Endothelial cell of umbilical vein (primary cell): Measurements from ENCODE around the gene RHD. TPM values are rescaled to one million over a fixed set of nuclear protein-coding genes. Genes with fewer than 3 reads are reported as not detected.
"Not testable (repeated sequence)": the region's sequence is repeated elsewhere in the genome, so short reads cannot be mapped to it uniquely, and the experiment has no call there.

ENCODE experiments used
- BruUV-seq: library from RNA; stranded (reverse); fragments of 400-500 nt; replicated peaks from 2 replicates; lab custom pipeline; 2021; lab: Mats Ljungman, UMichigan
- CTCF ChIA-PET: fragments of 300-600, 350-600 bp; sonication (Branson Sonifier 250); formaldehyde crosslinking; loops from one replicate; lab custom pipeline; 2021; ENCODE audit warnings: antibody characterized with exemption, inconsistent platforms; lab: Charles Lee
- POLR2A ChIA-PET: fragments of 300-600, 350-600 bp; sonication (Branson Sonifier 250); formaldehyde crosslinking; loops from one replicate; lab custom pipeline; 2021; ENCODE audit warnings: antibody characterized with exemption, inconsistent platforms; lab: Charles Lee
- DNase-seq: peaks from one replicate; pipeline ENCODE4 v3.0.0-alpha.2; 2011; ENCODE audit warnings: low read depth, low spot score
- FAIRE-seq: peaks from 2 replicates; lab custom pipeline; 2011; peaks lifted over from hg19 to GRCh38; lab: Jason Lieb, UNC
- H2AFZ ChIP-seq: 2 replicates; pipeline ENCODE4 v1.6.0; 2012; ENCODE audit warnings: low read depth, low read length, control low read depth, inconsistent platforms
- H3K27ac ChIP-seq: 2 replicates; pipeline ENCODE4 v1.5.1; 2011; ENCODE audit warnings: low read depth, mild to moderate bottlenecking, control low read depth, low read length, moderate library complexity; ENCODE audit not compliant: insufficient read depth
- H3K27me3 ChIP-seq, 2 experiments: 2 replicates each; pipeline versions ENCODE4 v1.6.0 to v1.6.1; 2011; ENCODE audit warnings: low read length in 2 of 2, mixed read lengths in 1 of 2; ENCODE audit not compliant: control insufficient read depth in 2 of 2, insufficient read depth in 2 of 2
- H3K36me3 ChIP-seq, 2 experiments: 2 replicates in 1 of 2; 3 replicates in 1 of 2; pipeline ENCODE4 v1.5.1; 2011; ENCODE audit warnings: low read length in 2 of 2, mild to moderate bottlenecking in 1 of 2, moderate library complexity in 1 of 2; ENCODE audit not compliant: control insufficient read depth in 2 of 2, insufficient read depth in 2 of 2; ENCODE audit errors: extremely low read depth in 1 of 2
- H3K4me1 ChIP-seq: 3 replicates; pipeline ENCODE4 v1.5.1; 2011; ENCODE audit warnings: mild to moderate bottlenecking, low read length; ENCODE audit not compliant: control insufficient read depth, insufficient read depth; ENCODE audit errors: extremely low read depth
- H3K4me2 ChIP-seq: 2 replicates; pipeline ENCODE4 v1.6.1; 2011; ENCODE audit warnings: low read length, control low read depth, mixed read lengths; ENCODE audit not compliant: insufficient read depth
- H3K4me3 ChIP-seq, 3 experiments: fragments of 200-600 bp in 1 of 3; sonication (generic), shearing (Covaris generic) in 1 of 3; replicated peaks in 1 of 3; 2 replicates each; pipeline ENCODE4 v1.5.1; 2011 to 2016; ENCODE audit warnings: control low read depth in 3 of 3, low read length in 3 of 3, mild to moderate bottlenecking in 2 of 3, inconsistent platforms in 1 of 3, low read depth in 1 of 3, moderate library complexity in 1 of 3; ENCODE audit not compliant: insufficient read depth in 1 of 3
- H3K79me2 ChIP-seq: 2 replicates; pipeline ENCODE4 v1.6.0; 2012; ENCODE audit warnings: low read length, inconsistent platforms; ENCODE audit not compliant: control insufficient read depth, insufficient read depth
- H3K9ac ChIP-seq: replicated peaks from 2 replicates; pipeline ENCODE3; 2011; ENCODE audit warnings: low read length, control low read depth; ENCODE audit not compliant: insufficient read depth; ENCODE audit errors: extremely low read depth
- H3K9me1 ChIP-seq: replicated peaks from 3 replicates; pipeline ENCODE4 v1.6.0; 2011; ENCODE audit warnings: mild to moderate bottlenecking, low read length; ENCODE audit not compliant: control insufficient read depth, insufficient read depth; ENCODE audit errors: extremely low read depth
- H3K9me3 ChIP-seq: replicated peaks from 2 replicates; pipeline ENCODE4 v1.5.1; 2012; ENCODE audit warnings: low read length, inconsistent platforms; ENCODE audit not compliant: control insufficient read depth, insufficient read depth
- H4K20me1 ChIP-seq: replicated peaks from 2 replicates; pipeline ENCODE3; 2011; ENCODE audit warnings: mild to moderate bottlenecking, low read length; ENCODE audit not compliant: control insufficient read depth, insufficient read depth; ENCODE audit errors: extremely low read depth
- GATA2 ChIP-seq: IDR thresholded peaks from 2 replicates; pipeline ENCODE4 v1.7.0; 2011; ENCODE audit warnings: low read depth, mild to moderate bottlenecking, moderate library complexity, mixed read lengths, low read length; ENCODE audit not compliant: insufficient read length, insufficient read depth
- POLR2A ChIP-seq: IDR thresholded peaks from 2 replicates; pipeline ENCODE4 v1.6.1; 2012; ENCODE audit warnings: low read depth, mild to moderate bottlenecking, control low read depth, low read length
- dilution Hi-C: fragments of 300-500 bp; cut with MboI; formaldehyde crosslinking; loops from one replicate; pipeline ENCODE4 v1.15.0; 2019; ENCODE audit warnings: low sequenced_read_pairs; ENCODE audit not compliant: extremely low pct_ligation_motif_present
- intact Hi-C: fragments of 100-400 bp; cut with micrococcal nuclease; formaldehyde crosslinking; loops from one replicate; pipeline ENCODE4 v1.10.0; 2022
- polyA plus RNA-seq, 4 experiments: library from polyadenylated mRNA; depleted of rRNA in 3 of 4; stranded (reverse) in 3 of 4; unstranded in 1 of 4; fragments of >200 nt; gene quantifications; 2 replicates each; pipeline versions ENCODE4 v1.2.1 to v1.2.3, GENCODE V29; 2011 to 2012; ENCODE audit warnings: missing spikeins in 1 of 4
- total RNA-seq: library from RNA; stranded (reverse); gene quantifications from 2 replicates; pipeline ENCODE4 v1.2.3, GENCODE V29; 2021
- TF ChIP-seq, protein P1 (sequence below): IDR thresholded peaks from 2 replicates; pipeline ENCODE4 v1.6.1; 2011; ENCODE audit not compliant: insufficient read depth, insufficient read length

Gene RHD
- total and polyA plus RNA-seq, 2 donors (not counting 3 experiments of a cell fraction or from before 2014, with no cell fraction given): not detected

DNA sequence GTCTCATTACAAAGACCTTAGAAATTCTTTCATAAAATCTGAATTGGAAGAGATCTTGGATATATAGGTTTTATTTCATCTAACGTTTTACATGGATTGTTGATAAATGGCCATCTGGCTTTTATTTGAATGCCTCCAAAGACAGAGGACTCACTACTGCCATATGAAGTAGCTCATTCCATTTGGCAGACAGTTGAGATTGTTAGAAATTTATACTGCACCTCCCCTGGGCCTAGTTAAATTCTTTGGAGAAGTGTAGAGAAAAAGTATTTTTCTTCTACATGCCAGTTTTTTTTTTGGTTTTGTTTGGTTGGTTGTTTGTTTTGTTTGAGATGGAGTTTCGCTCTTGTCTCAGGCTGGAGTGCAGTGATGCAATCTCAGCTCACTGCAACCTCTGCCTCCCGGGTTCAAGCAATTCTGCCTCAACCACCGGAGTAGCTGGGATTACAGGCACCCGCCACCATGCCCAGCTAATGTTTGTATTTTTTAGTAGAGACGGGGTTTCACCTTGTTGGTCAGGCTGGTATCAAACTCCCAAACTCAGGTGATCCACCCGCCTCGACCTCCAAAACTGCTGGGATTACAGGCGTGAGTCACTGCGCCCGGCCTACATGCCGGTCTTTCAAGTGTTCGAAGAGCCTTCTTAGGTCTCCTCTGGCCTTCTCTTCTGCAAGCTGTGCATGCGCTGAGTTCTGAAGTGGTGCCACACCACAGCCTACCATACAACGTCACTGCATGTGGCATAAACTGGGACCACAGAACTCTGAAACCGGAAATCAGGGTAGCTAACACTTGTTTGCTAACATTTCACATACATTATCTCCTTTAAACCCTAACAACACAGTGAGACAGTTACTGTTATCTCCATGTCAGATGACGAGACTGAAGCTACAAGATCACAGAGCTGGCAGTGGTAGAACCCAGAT is 90.6 kb downstream of the RHD start:
- H3K4me3 ChIP-seq, H3K27ac ChIP-seq, H3K9me3 ChIP-seq, intact Hi-C loops, H4K20me1 ChIP-seq, dilution Hi-C loops, H3K9me1 ChIP-seq, H3K27me3 ChIP-seq, H2AFZ ChIP-seq, H3K79me2 ChIP-seq, DNase-seq, BruUV-seq, H3K4me2 ChIP-seq, H3K9ac ChIP-seq, POLR2A ChIA-PET, H3K36me3 ChIP-seq, CTCF ChIA-PET: not testable (repeated sequence)
- H3K4me1 ChIP-seq: peaks cover 19% of the 10 kb centered on the region
- FAIRE-seq: peak; percentile 8

DNA sequence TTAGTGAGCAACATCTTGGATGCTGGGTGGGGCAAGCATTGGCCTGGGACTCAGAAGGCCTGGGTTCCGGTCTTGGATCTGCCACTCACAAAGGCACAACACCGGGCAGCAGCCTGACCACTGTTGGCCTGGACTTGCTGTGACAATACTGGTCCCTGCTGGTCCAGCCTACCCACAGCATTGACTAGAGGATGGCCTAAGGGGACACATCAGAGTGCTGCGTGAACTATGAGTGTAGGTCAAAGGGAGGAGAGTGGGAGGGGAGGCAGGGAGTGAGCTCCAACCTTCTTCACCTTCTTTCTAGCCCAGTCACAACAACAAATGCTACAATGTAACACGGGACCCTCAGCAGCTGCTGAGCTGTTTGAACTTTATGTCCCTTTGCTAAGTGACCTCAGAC is 96.9 kb downstream of the RHD start:
- no TSS peak for BruUV-seq
- FAIRE-seq: no peak
- no peak overlapping the region for H2AFZ ChIP-seq

DNA sequence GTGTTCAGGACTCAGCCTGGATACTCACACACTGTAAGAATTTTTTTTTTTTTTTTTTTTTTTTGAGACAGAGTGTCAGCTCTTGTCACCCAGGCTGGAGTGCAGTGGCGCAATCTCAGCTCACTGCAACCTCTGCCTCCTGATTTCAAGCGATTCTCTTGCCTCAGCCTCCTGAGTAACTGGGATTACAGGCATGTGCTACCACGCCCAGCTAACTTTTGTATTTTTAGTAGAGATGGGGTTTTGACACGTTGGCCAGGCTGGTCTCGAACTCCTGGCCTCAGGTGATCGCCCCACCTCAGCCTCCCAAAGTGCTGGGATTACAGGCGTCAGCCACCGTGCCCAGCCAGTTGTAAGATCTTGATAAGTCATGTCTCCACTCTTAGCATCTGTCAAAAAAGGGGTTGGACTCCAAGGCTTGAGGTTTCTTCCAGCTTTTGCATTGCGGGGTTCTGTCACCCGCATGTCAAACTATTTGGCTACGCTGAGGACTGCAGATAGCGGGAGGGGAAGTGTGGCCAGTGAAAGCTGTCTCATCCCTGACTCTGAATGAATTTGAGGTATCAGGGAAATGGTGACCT is 97.5 kb downstream of the RHD start:
- H3K36me3 ChIP-seq, DNase-seq, H3K27me3 ChIP-seq, FAIRE-seq, H4K20me1 ChIP-seq, H3K4me3 ChIP-seq, H3K4me2 ChIP-seq, H3K9me3 ChIP-seq, H3K4me1 ChIP-seq, H3K9me1 ChIP-seq, H3K79me2 ChIP-seq, H3K27ac ChIP-seq, BruUV-seq, H2AFZ ChIP-seq, CTCF ChIA-PET, H3K9ac ChIP-seq, dilution Hi-C loops, intact Hi-C loops, POLR2A ChIA-PET: not testable (repeated sequence)

More for the DNA sequence above, 96.9 kb downstream of the RHD start:
- H4K20me1 ChIP-seq: no peaks in the 10 kb centered on the region
- intact Hi-C loops (no loop called here), dilution Hi-C loops (no loop called here)
- no peaks in the 10 kb centered on the region for H3K79me2 ChIP-seq
- H3K4me3 ChIP-seq: no peak overlapping the region
- POLR2A ChIA-PET: no interaction called here
- no peaks in the 10 kb centered on the region for H3K27me3 ChIP-seq
- no peaks in the 10 kb centered on the region for H3K9me1 ChIP-seq
- H3K27ac ChIP-seq: no peak overlapping the region
- no peaks in the 10 kb centered on the region for H3K9me3 ChIP-seq
- H3K4me1 ChIP-seq: no peaks in the 10 kb centered on the region
- CTCF ChIA-PET: no interaction called here
- no peaks in the 10 kb centered on the region for H3K36me3 ChIP-seq
- TF ChIP-seq, protein P1, sequence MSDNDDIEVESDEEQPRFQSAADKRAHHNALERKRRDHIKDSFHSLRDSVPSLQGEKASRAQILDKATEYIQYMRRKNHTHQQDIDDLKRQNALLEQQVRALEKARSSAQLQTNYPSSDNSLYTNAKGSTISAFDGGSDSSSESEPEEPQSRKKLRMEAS: no peak
- TF ChIP-seq GATA2: no peak
- TF ChIP-seq POLR2A: no peak
- H3K9ac ChIP-seq: no peak overlapping the region
- no peak overlapping the region for H3K4me2 ChIP-seq
- DNase-seq: no peak
